T47D (cell line): ENCODE measurements around the gene TMED5.

Experiments used
- DNase-seq, 2 experiments: peaks; one replicate each; pipeline versions ENCODE4 v3.0.0 to v3.0.0-alpha.2; 2011 to 2012; ENCODE audit warnings: low read depth in 1 of 2, low spot score in 1 of 2
- JUND ChIP-seq: IDR thresholded peaks from 2 replicates; pipeline ENCODE4 v1.6.1; 2012; ENCODE audit warnings: low read depth
- in situ Hi-C: cut with HindIII; loops from 2 replicates; pipeline ENCODE4 v1.10.0; 2016; ENCODE audit warnings: low sequenced_read_pairs, low pct_unique_long_range_greater_than_20kb

TMED5 gene

GRCh38 chr1:93129507-93130099, 50.6 kb downstream of the TMED5 start:
- in situ Hi-C loops = no loop called here
- DNase-seq = no peak
- no peak for TF ChIP-seq JUND

GRCh38 chr1:93124556-93125355, 55.5 kb downstream of the TMED5 start:
- DNase-seq = no peak
- no peak for TF ChIP-seq JUND
- in situ Hi-C loops = no loop called here

DNA sequence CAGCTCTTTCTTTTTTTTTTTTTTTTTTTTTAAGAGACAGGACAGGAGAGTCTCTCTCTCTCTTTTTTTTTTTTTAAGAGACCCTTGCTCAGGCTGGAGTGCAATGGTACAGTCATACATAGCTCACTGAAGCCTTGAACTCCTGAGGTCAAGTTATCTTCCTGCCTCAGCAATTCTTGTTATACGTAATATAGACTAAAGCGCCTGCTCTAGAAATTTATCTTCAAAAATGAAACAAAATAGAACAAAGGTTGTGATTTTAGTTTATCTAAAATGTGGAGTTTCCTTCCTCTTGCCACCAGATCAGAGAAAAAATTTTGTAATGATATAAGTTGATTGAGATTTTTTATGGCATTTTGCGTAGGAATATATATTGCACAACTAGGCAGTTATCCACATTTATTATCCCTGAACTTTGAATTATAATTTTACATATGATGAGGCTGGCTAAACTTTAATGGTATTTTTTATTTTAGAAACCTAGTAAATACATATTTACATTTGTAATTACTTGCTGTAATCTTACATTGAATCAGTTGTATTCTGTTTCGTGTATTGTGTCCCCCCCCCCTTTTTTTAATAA, 56.9 kb downstream of the TMED5 start:
- in situ Hi-C loops = no loop called here
- TF ChIP-seq JUND = no peak
- no peak for DNase-seq

GRCh38 chr1:93120614-93121013, 59.6 kb downstream of the TMED5 start:
- no peak for TF ChIP-seq JUND
- in situ Hi-C loops = no loop called here
- DNase-seq = no peak

- in situ Hi-C loops = no loop called here
- DNase-seq = no peak
Measured at GRCh38 chr1:93114391-93114790, 65.8 kb downstream of the TMED5 start.

DNA sequence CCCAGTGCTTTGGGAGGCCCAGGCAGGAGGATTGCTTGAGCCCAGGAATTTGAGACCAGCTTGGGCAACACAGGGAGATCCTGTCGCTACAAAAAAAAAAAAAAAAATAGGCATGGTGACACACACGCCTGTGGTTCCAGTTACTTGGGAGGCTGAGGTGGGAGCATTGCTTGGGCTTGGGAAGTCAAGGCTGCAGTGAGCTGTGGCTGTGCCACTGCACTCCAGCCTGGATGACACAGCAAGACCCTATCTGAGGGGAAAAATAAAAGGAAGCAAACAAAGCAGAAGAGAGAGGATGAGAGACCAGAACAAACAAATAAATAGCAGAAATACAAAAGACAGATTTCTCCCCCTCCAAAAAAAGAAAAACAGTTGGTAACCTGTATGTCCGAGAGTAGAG, 67.1 kb downstream of the TMED5 start:
- TF ChIP-seq JUND = no peak
- DNase-seq = no peak
- in situ Hi-C loops = no loop called here

More at GRCh38 chr1:93114391-93114790, 65.8 kb downstream of the TMED5 start:
- TF ChIP-seq JUND = no peak

DNA sequence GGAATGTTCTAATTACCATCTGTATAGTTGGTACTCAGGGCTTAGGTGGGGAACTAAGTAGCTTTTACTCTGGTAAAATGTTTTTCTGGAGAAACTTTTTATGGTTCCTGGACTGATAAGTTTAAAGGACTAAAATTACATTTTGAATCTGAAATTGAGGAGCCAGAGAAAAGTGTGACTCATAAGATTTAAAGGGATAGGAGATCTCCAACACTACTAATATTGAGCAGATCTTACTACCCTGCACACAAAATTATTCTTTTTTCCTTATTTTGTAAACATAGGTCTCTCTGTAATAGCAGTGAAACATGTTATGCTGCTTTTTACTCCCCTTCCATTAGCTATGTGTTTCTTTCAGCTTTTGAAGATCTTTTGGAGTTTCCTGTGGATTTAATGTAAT, 68.7 kb downstream of the TMED5 start:
- in situ Hi-C loops = no loop called here
- no peak for TF ChIP-seq JUND
- no peak for DNase-seq

GRCh38 chr1:93111065-93111464, 69.1 kb downstream of the TMED5 start:
- in situ Hi-C loops = no loop called here
- TF ChIP-seq JUND = no peak
- no peak for DNase-seq

GRCh38 chr1:93109578-93109977, 70.6 kb downstream of the TMED5 start:
- TF ChIP-seq JUND = no peak
- DNase-seq = no peak
- in situ Hi-C loops = no loop called here

DNA sequence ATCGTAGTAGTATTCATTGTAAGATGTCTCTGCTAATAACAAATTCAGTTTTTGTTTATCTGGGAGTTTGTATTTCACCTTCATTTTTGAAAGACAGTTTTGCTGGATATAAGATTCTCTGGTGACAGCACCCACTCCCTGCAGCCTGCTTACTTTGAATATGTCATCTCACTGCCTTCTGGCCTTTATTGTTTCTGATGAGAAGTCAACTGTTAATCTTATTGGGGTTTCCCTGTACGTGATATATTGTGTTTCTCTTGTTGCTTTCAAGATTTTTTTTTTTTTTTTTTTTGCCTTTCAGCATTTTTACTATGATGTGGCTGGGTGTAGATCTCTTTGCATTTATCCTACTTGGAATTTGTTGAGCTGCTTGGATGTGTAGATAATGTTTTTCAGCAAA, 71.9 kb downstream of the TMED5 start:
- in situ Hi-C loops = no loop called here
- TF ChIP-seq JUND = no peak

GRCh38 chr1:93107395-93107794, 72.8 kb downstream of the TMED5 start:
- DNase-seq = no peak
- in situ Hi-C loops = no loop called here
- no peak for TF ChIP-seq JUND

More for the DNA sequence above, 71.9 kb downstream of the TMED5 start:
- DNase-seq = no peak

DNA sequence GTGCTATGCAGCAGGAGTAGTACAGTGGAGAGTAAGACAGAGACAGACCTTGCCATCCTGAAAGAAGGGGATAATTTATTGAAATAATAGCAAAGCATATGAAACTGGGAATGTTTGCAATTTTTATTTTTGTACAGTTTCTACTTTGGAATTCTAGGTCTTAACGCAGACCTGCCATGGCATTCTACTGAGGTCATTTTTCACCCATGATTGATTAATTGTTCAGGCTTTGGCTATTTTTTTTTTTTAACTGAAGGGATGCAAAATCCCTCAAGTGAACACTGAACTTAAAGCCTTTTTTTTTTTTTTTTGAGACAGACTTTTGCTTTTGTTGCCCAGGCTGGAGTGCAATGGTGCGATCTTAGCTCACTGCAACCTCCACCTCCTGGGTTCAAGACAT, 74.0 kb downstream of the TMED5 start:
- TF ChIP-seq JUND = no peak
- in situ Hi-C loops = no loop called here
- DNase-seq = no peak

DNA sequence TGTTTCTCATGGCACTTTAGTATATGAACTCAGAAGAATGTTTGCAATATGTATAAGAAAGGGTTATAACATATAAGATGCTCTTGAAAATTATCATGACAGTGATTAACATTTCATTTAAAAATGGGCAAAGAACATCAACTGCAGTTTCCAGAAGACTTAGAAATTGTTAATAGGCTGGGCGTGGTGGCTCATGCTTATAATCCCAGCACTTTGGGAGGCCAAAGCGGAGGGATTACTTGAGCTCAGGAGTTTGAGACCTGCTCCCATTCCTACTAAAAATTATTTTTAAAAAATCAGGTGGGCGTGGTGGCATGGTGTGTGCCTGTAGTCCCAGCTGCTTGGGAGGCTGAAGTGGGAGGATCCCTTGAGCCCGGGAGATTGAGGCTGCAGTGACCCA, 78.1 kb downstream of the TMED5 start:
- in situ Hi-C loops = no loop called here
- DNase-seq = no peak
- no peak for TF ChIP-seq JUND
